Karpas-422 (cell line): ENCODE data around the gene PIGK. TPM values are rescaled to one million over a fixed set of nuclear protein-coding genes. Genes with fewer than 3 reads are reported as not detected.

ENCODE experiments used
- DNase-seq: peaks from one replicate; pipeline ENCODE4 v3.0.0-alpha.2; 2015
- H2AFZ ChIP-seq: fragments of 200-600 bp; sonication (generic); 2 replicates; pipeline ENCODE4 v1.6.1; 2014; ENCODE audit warnings: antibody characterized with exemption, low read length, mixed read lengths
- H3K27ac ChIP-seq: fragments of 200-600 bp; sonication (generic); 2 replicates; pipeline ENCODE4 v1.5.1; 2014; ENCODE audit warnings: mild to moderate bottlenecking, low read length, moderate library complexity
- H3K27me3 ChIP-seq: fragments of 200-600 bp; sonication (generic); 2 replicates; pipeline ENCODE4 v1.6.1; 2014; ENCODE audit warnings: low read length, mixed read lengths
- H3K36me3 ChIP-seq: fragments of 200-600 bp; sonication (generic); 2 replicates; pipeline ENCODE4 v1.6.1; 2014; ENCODE audit warnings: low read length, mixed read lengths; ENCODE audit not compliant: insufficient read depth
- H3K4me1 ChIP-seq: fragments of 200-600 bp; sonication (generic); 2 replicates; pipeline ENCODE4 v1.6.1; 2014; ENCODE audit warnings: mild to moderate bottlenecking, low read length, mixed read lengths
- H3K4me2 ChIP-seq: fragments of 200-600 bp; sonication (generic); 2 replicates; pipeline ENCODE4 v1.6.1; 2014; ENCODE audit warnings: low read length, low read depth, mild to moderate bottlenecking; ENCODE audit not compliant: poor library complexity, severe bottlenecking
- H3K4me3 ChIP-seq: fragments of 200-600 bp; sonication (generic); 2 replicates; pipeline ENCODE4 v1.5.1; 2014; ENCODE audit warnings: mild to moderate bottlenecking, antibody characterized with exemption, low read length, mixed read lengths
- H3K79me2 ChIP-seq: fragments of 200-600 bp; sonication (generic); 2 replicates; pipeline ENCODE4 v1.6.1; 2014; ENCODE audit warnings: mild to moderate bottlenecking, low read length, mixed read lengths
- H3K9ac ChIP-seq: fragments of 200-600 bp; sonication (generic); 2 replicates; pipeline ENCODE4 v1.6.0; 2014; ENCODE audit warnings: low read length
- H3K9me2 ChIP-seq: fragments of 200-600 bp; sonication (generic), shearing (Covaris generic); replicated peaks from 2 replicates; pipeline ENCODE4 v1.6.0; 2014; ENCODE audit warnings: mild to moderate bottlenecking, low read length, moderate library complexity; ENCODE audit not compliant: insufficient read depth
- H3K9me3 ChIP-seq: fragments of 300-700, 200-600 bp; sonication (generic); 2 replicates; pipeline ENCODE4 v1.6.1; 2014; ENCODE audit warnings: low read length, mixed read lengths
- H4K20me1 ChIP-seq: fragments of 200-600 bp; sonication (generic); 2 replicates; pipeline ENCODE4 v1.6.1; 2014; ENCODE audit warnings: mild to moderate bottlenecking, antibody characterized with exemption, low read length, low read depth; ENCODE audit not compliant: insufficient read depth
- total RNA-seq: library from RNA; depleted of rRNA; stranded (reverse); fragments of >200 nt; shearing (Covaris generic); gene quantifications from 2 replicates; pipeline ENCODE4 v1.2.3, GENCODE V29; 2014; ENCODE audit warnings: low replicate concordance

The PIGK gene
- total RNA-seq, 1 experiment from 2014 or later: 51.8 TPM

- Histone ChIP-seq H4K20me1 (no peaks in the 10 kb centered on the region), H3K4me3 (no peak overlapping the region), H3K27ac (no peak overlapping the region), H3K9me3 (no peaks in the 10 kb centered on the region), H3K27me3 (no peaks in the 10 kb centered on the region), H3K36me3 (no peaks in the 10 kb centered on the region), H2AFZ (no peak overlapping the region), H3K9ac (no peak overlapping the region), H3K9me2 (no peaks in the 10 kb centered on the region), H3K4me2 (no peak overlapping the region), H3K79me2 (no peaks in the 10 kb centered on the region), H3K4me1 (no peaks in the 10 kb centered on the region)
- DNase-seq: no peak
Observed at GRCh38 chr1:77089756-77090155, 129.5 kb downstream of the PIGK start.

GRCh38 chr1:77085109-77085508 is 134.1 kb downstream of the PIGK start:
- Histone ChIP-seq H3K4me2 (no peak overlapping the region), H3K9me3 (no peaks in the 10 kb centered on the region), H3K9me2 (no peaks in the 10 kb centered on the region), H4K20me1 (no peaks in the 10 kb centered on the region), H3K79me2 (no peaks in the 10 kb centered on the region), H3K36me3 (no peaks in the 10 kb centered on the region), H3K9ac (no peak overlapping the region), H2AFZ (no peak overlapping the region), H3K4me3 (no peak overlapping the region), H3K27ac (no peak overlapping the region), H3K27me3 (no peaks in the 10 kb centered on the region), H3K4me1 (no peaks in the 10 kb centered on the region)
- peak; percentile 37 for DNase-seq

DNA sequence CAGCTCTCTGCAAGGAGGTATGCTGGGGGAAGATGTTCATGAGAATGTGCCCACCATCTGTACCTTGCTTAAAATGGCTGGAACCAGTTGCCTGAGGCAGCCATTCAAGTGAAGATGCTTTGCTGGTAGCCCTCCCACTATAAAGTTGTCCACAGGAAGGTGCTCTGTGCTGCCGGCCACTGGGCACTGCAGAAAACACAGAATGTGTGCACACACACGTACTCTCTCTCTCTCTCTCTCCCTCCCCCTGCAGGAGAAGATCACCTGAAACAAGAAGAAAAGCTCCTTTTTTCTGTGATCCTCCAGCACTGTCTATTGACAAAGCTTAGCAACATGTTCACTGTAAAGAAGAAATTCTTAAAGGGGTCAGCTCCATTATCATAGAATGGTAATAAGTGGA is 134.8 kb downstream of the PIGK start:
- no peak overlapping the region for H3K27ac ChIP-seq
- H2AFZ ChIP-seq: no peak overlapping the region
- no peaks in the 10 kb centered on the region for H4K20me1 ChIP-seq
- H3K9me3 ChIP-seq: no peaks in the 10 kb centered on the region
- H3K9me2 ChIP-seq: no peaks in the 10 kb centered on the region
- no peaks in the 10 kb centered on the region for H3K36me3 ChIP-seq
- H3K27me3 ChIP-seq: no peaks in the 10 kb centered on the region
- H3K4me3 ChIP-seq: no peak overlapping the region
- H3K4me1 ChIP-seq: no peaks in the 10 kb centered on the region
- H3K9ac ChIP-seq: no peak overlapping the region
- no peaks in the 10 kb centered on the region for H3K79me2 ChIP-seq
- H3K4me2 ChIP-seq: no peak overlapping the region
- DNase-seq: peak; percentile 31

GRCh38 chr1:77081834-77082233 is 137.4 kb downstream of the PIGK start:
- H3K9me2 ChIP-seq: no peaks in the 10 kb centered on the region
- H3K4me3 ChIP-seq: no peak overlapping the region
- H3K79me2 ChIP-seq: no peaks in the 10 kb centered on the region
- H3K4me2 ChIP-seq: no peak overlapping the region
- H3K4me1 ChIP-seq: no peaks in the 10 kb centered on the region
- H3K9ac ChIP-seq: no peak overlapping the region
- no peak overlapping the region for H2AFZ ChIP-seq
- no peaks in the 10 kb centered on the region for H4K20me1 ChIP-seq
- no peaks in the 10 kb centered on the region for H3K36me3 ChIP-seq
- H3K27ac ChIP-seq: no peak overlapping the region
- DNase-seq: no peak
- H3K9me3 ChIP-seq: no peaks in the 10 kb centered on the region
- no peaks in the 10 kb centered on the region for H3K27me3 ChIP-seq

GRCh38 chr1:77076759-77077158 is 142.5 kb downstream of the PIGK start:
- DNase-seq: peak; percentile 39
- Histone ChIP-seq H3K9ac (no peak overlapping the region), H3K9me3 (no peaks in the 10 kb centered on the region), H3K4me2 (no peak overlapping the region), H3K27ac (no peak overlapping the region), H3K36me3 (no peaks in the 10 kb centered on the region), H3K79me2 (no peaks in the 10 kb centered on the region), H3K4me1 (no peaks in the 10 kb centered on the region), H3K9me2 (no peaks in the 10 kb centered on the region), H4K20me1 (no peaks in the 10 kb centered on the region), H3K27me3 (no peaks in the 10 kb centered on the region), H2AFZ (no peak overlapping the region), H3K4me3 (no peak overlapping the region)

- no peak for DNase-seq
- no peak overlapping the region for H2AFZ ChIP-seq
- H4K20me1 ChIP-seq: no peaks in the 10 kb centered on the region
- no peak overlapping the region for H3K9ac ChIP-seq
- H3K79me2 ChIP-seq: no peaks in the 10 kb centered on the region
- no peak overlapping the region for H3K4me2 ChIP-seq
- H3K36me3 ChIP-seq: no peaks in the 10 kb centered on the region
- no peaks in the 10 kb centered on the region for H3K4me1 ChIP-seq
- no peaks in the 10 kb centered on the region for H3K9me3 ChIP-seq
- no peaks in the 10 kb centered on the region for H3K9me2 ChIP-seq
- no peak overlapping the region for H3K27ac ChIP-seq
- H3K4me3 ChIP-seq: no peak overlapping the region
- no peaks in the 10 kb centered on the region for H3K27me3 ChIP-seq
Observed at GRCh38 chr1:77068013-77068412, 151.2 kb downstream of the PIGK start.

DNA sequence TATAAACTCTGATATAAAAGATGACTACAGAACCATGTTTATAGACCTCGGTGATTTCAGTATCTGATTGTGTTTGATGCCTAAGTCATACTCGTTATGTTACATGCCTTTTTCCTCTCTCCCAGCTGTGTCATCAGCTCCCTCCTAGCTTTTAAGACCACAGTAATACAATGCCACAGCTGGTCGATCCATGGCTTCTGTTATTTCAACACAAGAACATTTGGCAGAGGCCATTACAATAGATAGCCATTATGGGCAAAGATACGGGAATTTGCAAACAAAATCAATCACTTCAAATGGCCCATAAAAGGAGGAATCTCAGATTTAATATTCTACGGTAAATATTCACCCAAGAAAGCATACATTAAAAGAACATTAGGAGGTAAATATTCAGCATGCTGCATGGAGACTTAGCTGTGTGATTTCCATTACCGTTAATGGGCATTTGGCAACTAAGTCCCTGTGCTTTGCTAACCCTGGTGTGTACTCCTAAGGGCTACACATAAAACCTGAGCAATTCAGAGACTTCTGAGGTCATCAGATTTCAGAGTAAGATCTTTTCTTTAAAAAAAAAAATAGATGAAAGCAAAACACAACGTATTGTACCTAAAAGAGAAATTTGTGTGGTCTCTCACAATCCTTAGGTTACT is 153.4 kb downstream of the PIGK start:
- no peak overlapping the region for H3K27ac ChIP-seq
- DNase-seq: peak; percentile 21
- H3K4me3 ChIP-seq: no peak overlapping the region
- no peaks in the 10 kb centered on the region for H3K79me2 ChIP-seq
- no peaks in the 10 kb centered on the region for H3K27me3 ChIP-seq
- H3K9me2 ChIP-seq: no peaks in the 10 kb centered on the region
- H2AFZ ChIP-seq: no peak overlapping the region
- H3K9ac ChIP-seq: no peak overlapping the region
- no peaks in the 10 kb centered on the region for H3K4me1 ChIP-seq
- H3K9me3 ChIP-seq: no peaks in the 10 kb centered on the region
- no peaks in the 10 kb centered on the region for H4K20me1 ChIP-seq
- no peaks in the 10 kb centered on the region for H3K36me3 ChIP-seq
- no peak overlapping the region for H3K4me2 ChIP-seq

DNA sequence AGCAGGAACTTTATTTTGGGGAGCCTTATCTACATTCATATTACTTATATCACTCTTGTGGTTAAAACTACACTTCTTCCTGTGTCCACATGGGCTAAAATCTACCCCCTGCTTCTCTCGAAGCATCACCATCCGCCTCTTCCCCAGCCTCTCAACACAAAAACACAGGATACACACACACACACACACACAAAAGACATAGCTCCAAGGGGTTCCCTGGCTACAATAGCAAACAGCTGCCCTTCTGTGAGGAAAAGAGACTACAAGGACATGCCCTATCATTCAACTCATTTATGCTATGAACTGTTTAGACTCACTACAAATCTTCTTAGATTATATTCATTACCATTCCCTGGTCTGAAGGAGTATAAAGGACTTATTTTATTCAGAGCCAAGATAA is 155.0 kb downstream of the PIGK start:
- Histone ChIP-seq H3K4me3 (no peak overlapping the region), H4K20me1 (no peaks in the 10 kb centered on the region), H3K9ac (no peak overlapping the region), H3K27ac (no peak overlapping the region), H3K9me2 (no peaks in the 10 kb centered on the region), H3K27me3 (no peaks in the 10 kb centered on the region; the same call in 1 of the 2 replicates), H3K79me2 (no peaks in the 10 kb centered on the region), H2AFZ (no peak overlapping the region), H3K4me2 (no peak overlapping the region), H3K36me3 (no peaks in the 10 kb centered on the region), H3K4me1 (no peaks in the 10 kb centered on the region), H3K9me3 (no peaks in the 10 kb centered on the region)
- DNase-seq: no peak
